HEK293T (cell line): ENCODE measurements around the gene LRP5.

Experiments used
- BHLHE40 ChIP-seq: fragments of 450-650 bp; IDR thresholded peaks from 2 replicates; pipeline ENCODE4 v1.6.1; 2016; ENCODE audit warnings: mild to moderate bottlenecking, moderate library complexity, borderline replicate concordance
- ELF4 ChIP-seq: fragments of 450-650 bp; IDR thresholded peaks from 2 replicates; pipeline ENCODE4 v1.6.1; 2017; ENCODE audit warnings: antibody characterized with exemption
- SP1 ChIP-seq: fragments of 450-650 bp; IDR thresholded peaks from 2 replicates; pipeline ENCODE4 v1.6.1; 2017

GRCh38 chr11:68349461-68350249, 37.3 kb downstream of the LRP5 start:
- TF ChIP-seq BHLHE40, result no peak
- no peak for TF ChIP-seq SP1
- no peak for TF ChIP-seq ELF4
